K562 (cell line): ENCODE data around the gene CYSRT1. TPM values are rescaled to one million over a fixed set of nuclear protein-coding genes. Genes with fewer than 3 reads are reported as not detected.
A peak's percentile ranks its signal among the peaks of the same experiment; 100 is the strongest.

Experiments
- CBX8 ChIP-seq: fragments of 200-600 bp; sonication (generic); IDR thresholded peaks from 2 replicates; pipeline ENCODE4 v1.6.1; 2012; ENCODE audit warnings: borderline replicate concordance, mixed run types, low read depth, mild to moderate bottlenecking, moderate library complexity, mixed read lengths, low read length, control low read depth, inconsistent platforms; ENCODE audit not compliant: poor library complexity, severe bottlenecking; ENCODE audit errors: extremely low read depth
- EP400 ChIP-seq: fragments of 450-650 bp; IDR thresholded peaks from 2 replicates; pipeline ENCODE4 v1.6.1; 2017; ENCODE audit warnings: antibody characterized with exemption, mild to moderate bottlenecking, moderate library complexity
- ETV1 ChIP-seq: fragments of 450-650 bp; conservative IDR thresholded peaks from 2 replicates; pipeline ENCODE4 v1.6.1; 2016; ENCODE audit warnings: missing genetic modification characterization, control low read depth, low read depth, missing compliant biosample characterization
- FOXA1 ChIP-seq: fragments of 450-650 bp; IDR thresholded peaks from 2 replicates; pipeline ENCODE4 v1.6.1; 2016; ENCODE audit warnings: mild to moderate bottlenecking, borderline replicate concordance
- KAT8 ChIP-seq: fragments of 450-650 bp; IDR thresholded peaks from 2 replicates; pipeline ENCODE4 v1.6.1; 2016; ENCODE audit warnings: low read depth, mild to moderate bottlenecking
- MAZ ChIP-seq, 2 experiments: fragments of 450-650 bp in 1 of 2; sonication (generic) in 1 of 2; formaldehyde crosslinking; IDR thresholded peaks in 1 of 2; conservative IDR thresholded peaks in 1 of 2; 2 replicates each; pipeline versions ENCODE4 v1.4.0 to v1.5.0; 2020; ENCODE audit warnings: mild to moderate bottlenecking in 1 of 2, missing genetic modification reagents in 1 of 2
- MBD2 ChIP-seq: sonication (generic); IDR thresholded peaks from 2 replicates; pipeline ENCODE4 v1.6.1; 2016; ENCODE audit warnings: low read depth, borderline replicate concordance
- MYC ChIP-seq, 2 experiments: fragments of 250-450 bp in 1 of 2; sonication (Bioruptor Pico) in 1 of 2; IDR thresholded peaks; 2 replicates each; pipeline versions ENCODE4 v1.5.1 to v1.6.1; 2012 to 2021; ENCODE audit warnings: low read depth in 2 of 2, borderline replicate concordance in 1 of 2, improper control_type of control experiment in 1 of 2, low read length in 1 of 2, mild to moderate bottlenecking in 1 of 2, moderate library complexity in 1 of 2
- NFIC ChIP-seq: fragments of 450-650 bp; IDR thresholded peaks from 2 replicates; pipeline ENCODE4 v1.6.1; 2017; ENCODE audit warnings: mild to moderate bottlenecking, inconsistent platforms
- PML ChIP-seq: IDR thresholded peaks from 2 replicates; pipeline ENCODE4 v1.6.1; 2012; ENCODE audit warnings: low read length, inconsistent platforms
- SFPQ ChIP-seq: fragments of 200-400 bp; formaldehyde crosslinking; IDR thresholded peaks from 2 replicates; pipeline ENCODE4 v1.6.1; 2017; ENCODE audit warnings: mild to moderate bottlenecking, low read depth, low read length, moderate library complexity
- SRSF9 ChIP-seq: fragments of 200-400 bp; formaldehyde crosslinking; IDR thresholded peaks from 2 replicates; pipeline ENCODE4 v1.6.1; 2017; ENCODE audit warnings: low read depth, low read length, borderline replicate concordance
- YBX1 ChIP-seq: fragments of 450-650 bp; IDR thresholded peaks from 2 replicates; pipeline ENCODE4 v1.7.1; 2016; ENCODE audit warnings: mild to moderate bottlenecking
- ZKSCAN8 ChIP-seq: fragments of 200-800 bp; sonication (Bioruptor generic); IDR thresholded peaks from 2 replicates; pipeline ENCODE4 v1.6.1; 2016; ENCODE audit warnings: missing genetic modification characterization, missing compliant biosample characterization
- ZNF318 ChIP-seq, 2 experiments: fragments of 450-650 bp; IDR thresholded peaks; 2 replicates each; pipeline ENCODE4 v1.6.1; 2016; ENCODE audit warnings: mild to moderate bottlenecking in 2 of 2, borderline replicate concordance in 1 of 2, low read depth in 1 of 2, moderate library complexity in 1 of 2
- polyA plus RNA-seq, 8 experiments: library from polyadenylated mRNA; depleted of rRNA in 4 of 8; stranded (reverse) in 5 of 8; unstranded in 3 of 8; fragments of >200 nt; fragmentation: Nextera tagmentation in 2 of 8; fragmentation: Illumina TruSeq in 1 of 8; extraction: Ambion mirVana in 2 of 8; extraction: Trizol in 1 of 8; gene quantifications; 2 replicates each; pipeline versions ENCODE4 v1.2.1 to v1.2.3, GENCODE V29; 2011 to 2014; ENCODE audit warnings: inconsistent platforms in 1 of 8, missing spikeins in 1 of 8
- total RNA-seq, 7 experiments: library from RNA; depleted of rRNA in 6 of 7; stranded (reverse); fragments of >200 nt in 6 of 7; fragmentation: Illumina TruSeq in 2 of 7; extraction: Trizol in 2 of 7; gene quantifications; 2 replicates each; pipeline versions ENCODE4 v1.2.1 to v1.2.3, GENCODE V29; 2011 to 2021; ENCODE audit warnings: low replicate concordance in 1 of 7

CYSRT1 gene
- total and polyA plus RNA-seq, 9 of the 15 experiments (the other 6 are each of a cell fraction or from before 2014, with no cell fraction given) = 0.04 to 1.4 (median 0.42) TPM; not detected in 3

GRCh38 chr9:137205126-137206069 is 19.6 kb upstream of the CYSRT1 start, which contains the start of the genes NDOR1 and TMEM203 (continued):
- TF ChIP-seq ZNF318 (IDR thresholded peaks at IDR 0.05; ENCODE audit: borderline replicate concordance in 1 of 2, low read depth in 1 of 2) (no peak), MBD2 (peak; percentile 75), SFPQ (no peak), KAT8 (0 out of 2 replicates have a peak, but pooled peaks have one; percentile 44), NFIC (peak; percentile 36), FOXA1 (no peak), ETV1 (tag) (peak; percentile 71), EP400 (peak; percentile 89), ZKSCAN8 (CRISPR knock-in tag) (no peak), MAZ (CRISPR knock-in tag; conservative IDR thresholded peaks at IDR 0.05 in 1 of 2, IDR thresholded peaks at IDR 0.05 in 1 of 2) (peak; percentile 86), YBX1 (no peak), PML (peak; percentile 44; the same call in 1 of the 2 replicates), MYC (IDR thresholded peaks at IDR 0.05; ENCODE audit: low read depth, low read length) (peak; percentile 84), MYC (CRISPR knock-in tag; IDR thresholded peaks at IDR 0.05; ENCODE audit: borderline replicate concordance, low read depth) (peak; percentile 18; the same call in 1 of the 2 replicates), CBX8 (no peak), SRSF9 (no peak)
